ENCODE measurements around the gene TANC1.

Gene TANC1

GRCh38 chr2:159069229-159069628 lies 100.8 kb downstream of the TANC1 start:
- H3K4me3 ChIP-seq (ENCODE audit: low read length in 2 of 2), result no peak overlapping the region
- H3K27me3 ChIP-seq (ENCODE audit: control insufficient read depth in 2 of 2, insufficient read depth in 2 of 2, low read length in 2 of 2), result no peaks in the 10 kb centered on the region
- no peaks in the 10 kb centered on the region for H3K9me3 ChIP-seq (ENCODE audit: control insufficient read depth in 2 of 2, low read length in 2 of 2)
- no peak overlapping the region for H3K27ac ChIP-seq (ENCODE audit: low read depth in 2 of 2, low read length in 2 of 2)
- peaks cover 6 to 18% of the 10 kb centered on the region in 2 donors for H3K4me1 ChIP-seq (ENCODE audit: control insufficient read depth in 2 of 2, insufficient read depth in 2 of 2, low read length in 2 of 2)
- H3K9ac ChIP-seq (ENCODE audit: low read depth in 1 of 2, low read length in 2 of 2), result no peak overlapping the region
- no peaks in the 10 kb centered on the region for H3K36me3 ChIP-seq (ENCODE audit: control insufficient read depth in 2 of 2, insufficient read depth in 2 of 2, low read length in 2 of 2)

GRCh38 chr2:159070235-159070634 lies 101.8 kb downstream of the TANC1 start:
- Histone ChIP-seq H3K27ac (ENCODE audit: low read depth in 2 of 2, low read length in 2 of 2) (no peak overlapping the region), H3K4me1 (ENCODE audit: control insufficient read depth in 2 of 2, insufficient read depth in 2 of 2, low read length in 2 of 2) (peaks cover 0 to 11% of the 10 kb centered on the region in 2 donors)

GRCh38 chr2:159071190-159071915 lies 102.9 kb downstream of the TANC1 start:
- H3K9ac ChIP-seq (ENCODE audit: low read depth in 1 of 2, low read length in 2 of 2), result no peak overlapping the region
- no peak overlapping the region for H3K4me3 ChIP-seq (ENCODE audit: low read length in 2 of 2)
- H3K27me3 ChIP-seq (ENCODE audit: control insufficient read depth in 2 of 2, insufficient read depth in 2 of 2, low read length in 2 of 2), result no peaks in the 10 kb centered on the region
- no peaks in the 10 kb centered on the region for H3K36me3 ChIP-seq (ENCODE audit: control insufficient read depth in 2 of 2, insufficient read depth in 2 of 2, low read length in 2 of 2)
- H3K4me1 ChIP-seq (ENCODE audit: control insufficient read depth in 2 of 2, insufficient read depth in 2 of 2, low read length in 2 of 2), result peaks cover 0 to 5% of the 10 kb centered on the region in 2 donors
- H3K9me3 ChIP-seq (ENCODE audit: control insufficient read depth in 2 of 2, low read length in 2 of 2), result no peaks in the 10 kb centered on the region
- H3K27ac ChIP-seq (ENCODE audit: low read depth in 2 of 2, low read length in 2 of 2), result no peak overlapping the region

More at GRCh38 chr2:159070235-159070634, 101.8 kb downstream of the TANC1 start:
- no peaks in the 10 kb centered on the region for H3K9me3 ChIP-seq (ENCODE audit: control insufficient read depth in 2 of 2, low read length in 2 of 2)
- no peaks in the 10 kb centered on the region for H3K36me3 ChIP-seq (ENCODE audit: control insufficient read depth in 2 of 2, insufficient read depth in 2 of 2, low read length in 2 of 2)
- H3K9ac ChIP-seq (ENCODE audit: low read depth in 1 of 2, low read length in 2 of 2), result no peak overlapping the region
- no peak overlapping the region for H3K4me3 ChIP-seq (ENCODE audit: low read length in 2 of 2)
- no peaks in the 10 kb centered on the region for H3K27me3 ChIP-seq (ENCODE audit: control insufficient read depth in 2 of 2, insufficient read depth in 2 of 2, low read length in 2 of 2)

GRCh38 chr2:159072795-159073194 lies 104.4 kb downstream of the TANC1 start:
- Histone ChIP-seq H3K36me3 (ENCODE audit: control insufficient read depth in 2 of 2, insufficient read depth in 2 of 2, low read length in 2 of 2) (no peaks in the 10 kb centered on the region), H3K27me3 (ENCODE audit: control insufficient read depth in 2 of 2, insufficient read depth in 2 of 2, low read length in 2 of 2) (no peaks in the 10 kb centered on the region), H3K4me3 (ENCODE audit: low read length in 2 of 2) (no peak overlapping the region), H3K9me3 (ENCODE audit: control insufficient read depth in 2 of 2, low read length in 2 of 2) (no peaks in the 10 kb centered on the region), H3K4me1 (ENCODE audit: control insufficient read depth in 2 of 2, insufficient read depth in 2 of 2, low read length in 2 of 2) (peaks cover 0 to 5% of the 10 kb centered on the region in 2 donors), H3K9ac (ENCODE audit: low read depth in 1 of 2, low read length in 2 of 2) (no peak overlapping the region), H3K27ac (ENCODE audit: low read depth in 2 of 2, low read length in 2 of 2) (peak overlapping the region in 1 of 2 donors; percentile 48)

- H3K4me3 ChIP-seq (ENCODE audit: low read length in 2 of 2), result no peak overlapping the region
- H3K27me3 ChIP-seq (ENCODE audit: control insufficient read depth in 2 of 2, insufficient read depth in 2 of 2, low read length in 2 of 2), result no peaks in the 10 kb centered on the region
- no peaks in the 10 kb centered on the region for H3K9me3 ChIP-seq (ENCODE audit: control insufficient read depth in 2 of 2, low read length in 2 of 2)
- no peak overlapping the region for H3K9ac ChIP-seq (ENCODE audit: low read depth in 1 of 2, low read length in 2 of 2)
- peaks cover 0 to 5% of the 10 kb centered on the region in 2 donors for H3K4me1 ChIP-seq (ENCODE audit: control insufficient read depth in 2 of 2, insufficient read depth in 2 of 2, low read length in 2 of 2)
- peak overlapping the region in 1 of 2 donors; percentile 48 for H3K27ac ChIP-seq (ENCODE audit: low read depth in 2 of 2, low read length in 2 of 2)
- H3K36me3 ChIP-seq (ENCODE audit: control insufficient read depth in 2 of 2, insufficient read depth in 2 of 2, low read length in 2 of 2), result no peaks in the 10 kb centered on the region
Measured at GRCh38 chr2:159073256-159073655, 104.8 kb downstream of the TANC1 start.

GRCh38 chr2:159074605-159075004 lies 106.2 kb downstream of the TANC1 start:
- H3K4me3 ChIP-seq (ENCODE audit: low read length in 2 of 2), result no peak overlapping the region
- H3K36me3 ChIP-seq (ENCODE audit: control insufficient read depth in 2 of 2, insufficient read depth in 2 of 2, low read length in 2 of 2), result no peaks in the 10 kb centered on the region
- H3K4me1 ChIP-seq (ENCODE audit: control insufficient read depth in 2 of 2, insufficient read depth in 2 of 2, low read length in 2 of 2), result peaks cover 0 to 5% of the 10 kb centered on the region in 2 donors
- H3K9ac ChIP-seq (ENCODE audit: low read depth in 1 of 2, low read length in 2 of 2), result no peak overlapping the region
- no peak overlapping the region for H3K27ac ChIP-seq (ENCODE audit: low read depth in 2 of 2, low read length in 2 of 2)
- H3K9me3 ChIP-seq (ENCODE audit: control insufficient read depth in 2 of 2, low read length in 2 of 2), result no peaks in the 10 kb centered on the region
- H3K27me3 ChIP-seq (ENCODE audit: control insufficient read depth in 2 of 2, insufficient read depth in 2 of 2, low read length in 2 of 2), result no peaks in the 10 kb centered on the region

- H3K9ac ChIP-seq (ENCODE audit: low read depth in 1 of 2, low read length in 2 of 2), result no peak overlapping the region
- peaks cover 0 to 5% of the 10 kb centered on the region in 2 donors for H3K4me1 ChIP-seq (ENCODE audit: control insufficient read depth in 2 of 2, insufficient read depth in 2 of 2, low read length in 2 of 2)
- no peaks in the 10 kb centered on the region for H3K36me3 ChIP-seq (ENCODE audit: control insufficient read depth in 2 of 2, insufficient read depth in 2 of 2, low read length in 2 of 2)
- no peak overlapping the region for H3K27ac ChIP-seq (ENCODE audit: low read depth in 2 of 2, low read length in 2 of 2)
- H3K27me3 ChIP-seq (ENCODE audit: control insufficient read depth in 2 of 2, insufficient read depth in 2 of 2, low read length in 2 of 2), result no peaks in the 10 kb centered on the region
- H3K9me3 ChIP-seq (ENCODE audit: control insufficient read depth in 2 of 2, low read length in 2 of 2), result no peaks in the 10 kb centered on the region
- no peak overlapping the region for H3K4me3 ChIP-seq (ENCODE audit: low read length in 2 of 2)
Measured at GRCh38 chr2:159075727-159076126, 107.3 kb downstream of the TANC1 start.

- Histone ChIP-seq H3K36me3 (ENCODE audit: control insufficient read depth in 2 of 2, insufficient read depth in 2 of 2, low read length in 2 of 2) (no peaks in the 10 kb centered on the region), H3K27me3 (ENCODE audit: control insufficient read depth in 2 of 2, insufficient read depth in 2 of 2, low read length in 2 of 2) (no peaks in the 10 kb centered on the region), H3K9me3 (ENCODE audit: control insufficient read depth in 2 of 2, low read length in 2 of 2) (no peaks in the 10 kb centered on the region), H3K9ac (ENCODE audit: low read depth in 1 of 2, low read length in 2 of 2) (no peak overlapping the region), H3K4me3 (ENCODE audit: low read length in 2 of 2) (no peak overlapping the region), H3K27ac (ENCODE audit: low read depth in 2 of 2, low read length in 2 of 2) (no peak overlapping the region), H3K4me1 (ENCODE audit: control insufficient read depth in 2 of 2, insufficient read depth in 2 of 2, low read length in 2 of 2) (peaks cover 0 to 5% of the 10 kb centered on the region in 2 donors)
Measured at GRCh38 chr2:159076241-159076640, 107.8 kb downstream of the TANC1 start.

- H3K4me1 ChIP-seq (ENCODE audit: control insufficient read depth in 2 of 2, insufficient read depth in 2 of 2, low read length in 2 of 2), result peaks cover 0 to 4% of the 10 kb centered on the region in 2 donors
- H3K9ac ChIP-seq (ENCODE audit: low read depth in 1 of 2, low read length in 2 of 2), result no peak overlapping the region
- H3K36me3 ChIP-seq (ENCODE audit: control insufficient read depth in 2 of 2, insufficient read depth in 2 of 2, low read length in 2 of 2), result no peaks in the 10 kb centered on the region
- no peak overlapping the region for H3K4me3 ChIP-seq (ENCODE audit: low read length in 2 of 2)
- no peaks in the 10 kb centered on the region for H3K27me3 ChIP-seq (ENCODE audit: control insufficient read depth in 2 of 2, insufficient read depth in 2 of 2, low read length in 2 of 2)
- H3K9me3 ChIP-seq (ENCODE audit: control insufficient read depth in 2 of 2, low read length in 2 of 2), result no peaks in the 10 kb centered on the region
- H3K27ac ChIP-seq (ENCODE audit: low read depth in 2 of 2, low read length in 2 of 2), result no peak overlapping the region
Measured at GRCh38 chr2:159077869-159078268, 109.4 kb downstream of the TANC1 start.

GRCh38 chr2:159078443-159078842 lies 110.0 kb downstream of the TANC1 start:
- H3K4me1 ChIP-seq (ENCODE audit: control insufficient read depth in 2 of 2, insufficient read depth in 2 of 2, low read length in 2 of 2), result peaks cover 0 to 2% of the 10 kb centered on the region in 2 donors
- no peaks in the 10 kb centered on the region for H3K36me3 ChIP-seq (ENCODE audit: control insufficient read depth in 2 of 2, insufficient read depth in 2 of 2, low read length in 2 of 2)
- H3K27ac ChIP-seq (ENCODE audit: low read depth in 2 of 2, low read length in 2 of 2), result no peak overlapping the region

More at GRCh38 chr2:159078443-159078842, 110.0 kb downstream of the TANC1 start:
- Histone ChIP-seq H3K27me3 (ENCODE audit: control insufficient read depth in 2 of 2, insufficient read depth in 2 of 2, low read length in 2 of 2) (no peaks in the 10 kb centered on the region), H3K9ac (ENCODE audit: low read depth in 1 of 2, low read length in 2 of 2) (no peak overlapping the region), H3K4me3 (ENCODE audit: low read length in 2 of 2) (no peak overlapping the region), H3K9me3 (ENCODE audit: control insufficient read depth in 2 of 2, low read length in 2 of 2) (no peaks in the 10 kb centered on the region)
